A549 (cell line): ENCODE data around the gene FARSB.

Experiments
- BCL3 ChIP-seq: fragments of >200 bp; sonication (Bioruptor Twin); formaldehyde crosslinking; IDR thresholded peaks from 3 replicates; pipeline ENCODE4 v1.6.1; 2016
- BHLHE40 ChIP-seq: IDR thresholded peaks from 2 replicates; pipeline ENCODE4 v1.6.1; 2012; ENCODE audit warnings: low read depth, low read length, inconsistent platforms
- CBX2 ChIP-seq: fragments of 200-600 bp; sonication (generic); IDR thresholded peaks from 2 replicates; pipeline ENCODE4 v1.6.1; 2016; ENCODE audit warnings: low read depth, mild to moderate bottlenecking, borderline replicate concordance
- CTCF ChIP-seq: fragments of >200 bp; sonication (Bioruptor Twin); formaldehyde crosslinking; IDR thresholded peaks from 3 replicates; pipeline ENCODE4 v1.5.1; 2016
- EHMT2 ChIP-seq: fragments of 200-600 bp; sonication (generic); IDR thresholded peaks from 2 replicates; pipeline ENCODE4 v1.6.1; 2016; ENCODE audit warnings: antibody characterized with exemption, low read depth, mild to moderate bottlenecking, moderate library complexity
- EP300 ChIP-seq, 2 experiments: fragments of >200 bp; sonication (Bioruptor Twin); formaldehyde crosslinking; IDR thresholded peaks; 2 replicates in 1 of 2; 3 replicates in 1 of 2; pipeline ENCODE4 v1.6.1; 2016 to 2017
- ESRRA ChIP-seq: fragments of 150-350 bp; IDR thresholded peaks from 2 replicates; pipeline ENCODE4 v1.6.1; 2014; ENCODE audit warnings: mild to moderate bottlenecking, low read length, borderline replicate concordance
- HMGXB4 ChIP-seq: fragments of 250-450 bp; sonication (Bioruptor Pico); IDR thresholded peaks from 2 replicates; pipeline ENCODE4 v1.5.0; 2021; ENCODE audit warnings: mild to moderate bottlenecking, moderate library complexity, borderline replicate concordance
- PBX3 ChIP-seq: IDR thresholded peaks from 2 replicates; pipeline ENCODE4 v1.6.1; 2012
- POLR2A ChIP-seq: IDR thresholded peaks from 2 replicates; pipeline ENCODE4 v1.6.1; 2012; ENCODE audit warnings: mild to moderate bottlenecking, low read length
- RCOR1 ChIP-seq: fragments of 150-350 bp; IDR thresholded peaks from 2 replicates; pipeline ENCODE4 v1.6.1; 2014; ENCODE audit warnings: antibody characterized with exemption, low read length, low read depth
- REST ChIP-seq: fragments of 200-600 bp; sonication (generic); IDR thresholded peaks from 2 replicates; pipeline ENCODE4 v1.6.1; 2016; ENCODE audit warnings: antibody characterized with exemption, mild to moderate bottlenecking, moderate library complexity
- SMC3 ChIP-seq: fragments of >200 bp; sonication (Bioruptor Twin); formaldehyde crosslinking; IDR thresholded peaks from 3 replicates; pipeline ENCODE4 v1.6.1; 2018; ENCODE audit warnings: inconsistent platforms
- TP53 ChIP-seq: fragments of 250-450 bp; sonication (Bioruptor Pico); IDR thresholded peaks from 2 replicates; pipeline ENCODE4 v1.5.0; 2021; ENCODE audit warnings: mild to moderate bottlenecking, moderate library complexity

- TF ChIP-seq CTCF = no peak
- TF ChIP-seq POLR2A = no peak
- TF ChIP-seq BCL3 = no peak
- TF ChIP-seq RCOR1 = no peak
- TF ChIP-seq REST = no peak
- no peak for TF ChIP-seq HMGXB4
- TF ChIP-seq TP53 (CRISPR knock-in tag) = no peak
- no peak for TF ChIP-seq BHLHE40
- TF ChIP-seq CBX2 = no peak
- no peak for TF ChIP-seq EHMT2
- no peak for TF ChIP-seq SMC3
- no peak for TF ChIP-seq PBX3
- no peak for TF ChIP-seq ESRRA
- no peak for TF ChIP-seq EP300 (IDR thresholded peaks at IDR 0.05)
Measured at GRCh38 chr2:222643134-222643533, 12.8 kb downstream of the FARSB start.
